Activated CD8-positive, alpha-beta memory T cell treated with anti-CD3 and anti-CD28 coated beads, Interleukin-2, amount 10 ng/mL, durations not matched to agents 7 days and 5 days (primary cell): ENCODE results near the gene MXD4. TPM values are rescaled to one million over a fixed set of nuclear protein-coding genes. Genes with fewer than 3 reads are reported as not detected.

Experiments used
- ATAC-seq: fragments of 150-1000 bp; cut with Tn5 transposase; one replicate; pipeline ENCODE4 v1.10.0; 2021; ENCODE audit warnings: moderate library complexity
- CTCF ChIA-PET: fragments of 350-600 bp; sonication (Branson Sonifier 250); formaldehyde crosslinking; loops from one replicate; lab custom pipeline; 2021; ENCODE audit warnings: antibody characterized with exemption; lab: Charles Lee
- DNase-seq: peaks from one replicate; pipeline ENCODE4 v3.0.0-alpha.2; 2020
- H3K27ac Mint-ChIP-seq: one replicate; pipeline ENCODE4 v1.8.0; 2021; ENCODE audit warnings: mild to moderate bottlenecking, mixed read lengths
- H3K27me3 Mint-ChIP-seq: one replicate; pipeline ENCODE4 v1.8.0; 2021; ENCODE audit warnings: mixed read lengths
- H3K36me3 Mint-ChIP-seq: one replicate; pipeline ENCODE4 v1.8.0; 2021; ENCODE audit warnings: mild to moderate bottlenecking, mixed read lengths
- H3K4me1 Mint-ChIP-seq: one replicate; pipeline ENCODE4 v1.8.0; 2021; ENCODE audit warnings: mixed read lengths
- H3K4me3 Mint-ChIP-seq: one replicate; pipeline ENCODE4 v1.8.0; 2021; ENCODE audit warnings: mild to moderate bottlenecking, moderate library complexity, mixed read lengths
- H3K9me3 Mint-ChIP-seq: one replicate; pipeline ENCODE4 v1.8.0; 2022; ENCODE audit warnings: low read depth, mixed read lengths
- total RNA-seq, 2 experiments: library from RNA; stranded (reverse); gene quantifications; one replicate each; pipeline ENCODE4 v1.2.3, GENCODE V29; 2021

Gene MXD4
- total RNA-seq, 2 experiments from 2014 or later = 13.7 to 14.3 TPM

DNA sequence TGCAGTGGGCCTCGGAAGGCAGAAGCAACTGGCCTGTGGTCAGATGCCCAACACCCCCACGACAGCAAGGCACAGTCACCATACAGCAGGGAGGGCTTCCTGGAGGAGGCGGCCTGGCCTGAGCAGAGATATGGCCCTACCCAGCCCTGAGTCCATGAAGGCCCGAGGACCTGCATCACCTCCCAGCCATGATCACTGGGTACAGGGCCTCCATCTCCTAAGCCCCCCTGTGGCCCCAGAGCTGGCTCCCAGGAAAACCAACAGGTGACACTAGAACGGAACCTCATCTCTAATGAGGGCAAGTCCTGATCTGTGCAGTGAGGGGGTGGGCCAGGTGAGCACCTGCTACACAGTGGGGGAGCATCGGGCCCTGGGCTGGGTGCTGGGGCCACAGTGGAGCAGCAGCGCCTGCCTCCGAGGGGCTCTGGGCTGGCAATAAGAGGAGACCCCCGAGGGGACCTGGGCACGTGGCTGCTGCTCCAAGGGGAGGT is 26.2 kb upstream of the MXD4 start:
- CTCF ChIA-PET = no interaction called here
- no peaks in the 10 kb centered on the region for H3K36me3 Mint-ChIP-seq
- peaks cover 40% of the 10 kb centered on the region for H3K4me1 Mint-ChIP-seq
- no peak overlapping the region for H3K4me3 Mint-ChIP-seq
- peaks cover 3% of the 10 kb centered on the region for H3K27me3 Mint-ChIP-seq
- no peak for DNase-seq
- H3K27ac Mint-ChIP-seq = no peak overlapping the region
- no peak for ATAC-seq
- peaks cover 2% of the 10 kb centered on the region for H3K9me3 Mint-ChIP-seq

- DNase-seq (no peak), ATAC-seq (no peak)
- Mint-ChIP-seq H3K36me3 (no peaks in the 10 kb centered on the region), H3K27ac (no peak overlapping the region), H3K4me3 (no peak overlapping the region), H3K27me3 (no peaks in the 10 kb centered on the region), H3K4me1 (peaks cover 45% of the 10 kb centered on the region), H3K9me3 (peaks cover 2% of the 10 kb centered on the region)
- CTCF ChIA-PET = interaction anchor here (0.6 kb wide), 1 partner anchor 318 kb away, joined by 3 read pairs; no protein-coding TSS in a partner anchor
These were observed 25.6 kb upstream of the MXD4 start for GRCh38 chr4:2287594-2287915.

- CTCF ChIA-PET = interaction anchor here (0.6 kb wide), 1 partner anchor 319 kb away, joined by 3 read pairs; no protein-coding TSS in a partner anchor
- no peaks in the 10 kb centered on the region for H3K27me3 Mint-ChIP-seq
- no peaks in the 10 kb centered on the region for H3K36me3 Mint-ChIP-seq
- no peak for DNase-seq
- peaks cover 50% of the 10 kb centered on the region for H3K4me1 Mint-ChIP-seq
- ATAC-seq = no peak
- H3K9me3 Mint-ChIP-seq = peaks cover 2% of the 10 kb centered on the region
- H3K4me3 Mint-ChIP-seq = no peak overlapping the region
- no peak overlapping the region for H3K27ac Mint-ChIP-seq
These were observed 25.1 kb upstream of the MXD4 start for GRCh38 chr4:2286904-2287593.

DNA sequence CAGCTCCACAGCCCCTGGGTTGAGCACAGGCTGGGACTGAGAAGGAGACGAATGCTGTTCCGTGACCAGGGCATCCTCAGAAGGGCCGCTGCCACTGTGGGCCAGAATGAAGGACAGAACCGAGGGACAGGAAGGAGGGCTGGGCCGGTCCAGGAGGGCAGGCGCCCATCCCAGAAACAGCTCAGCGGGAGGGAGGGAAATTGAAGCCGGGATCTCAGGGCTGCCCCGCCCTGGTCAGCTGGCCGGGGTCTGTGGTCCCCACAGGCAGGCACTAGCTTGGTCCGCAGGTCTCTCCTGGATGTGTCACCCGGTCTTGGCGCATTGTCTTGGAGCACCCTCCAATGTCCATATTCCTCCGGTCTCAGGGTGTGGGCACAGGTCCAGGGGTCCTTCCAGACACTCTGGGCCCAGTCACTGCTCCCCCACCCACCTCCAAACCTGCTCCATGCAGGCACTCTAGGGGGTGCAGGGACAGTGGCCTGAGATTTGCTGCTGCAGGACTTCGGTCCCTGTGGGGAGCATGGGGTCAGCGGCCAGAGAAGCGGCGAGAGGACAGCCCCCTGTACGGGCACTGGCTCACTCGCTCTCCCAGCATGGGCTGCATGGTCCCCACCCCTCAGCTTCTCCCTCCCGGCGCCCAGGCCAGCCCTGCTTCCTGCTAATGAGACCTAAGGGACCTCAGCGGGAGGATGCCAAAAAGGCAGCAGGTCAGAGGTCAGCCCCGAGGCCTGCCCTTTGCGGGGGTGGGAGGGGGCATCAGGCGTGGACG is 23.9 kb upstream of the MXD4 start:
- DNase-seq = no peak

GRCh38 chr4:2284934-2285612 is 23.2 kb upstream of the MXD4 start:
- Mint-ChIP-seq H3K36me3 (no peaks in the 10 kb centered on the region), H3K9me3 (peaks cover 2% of the 10 kb centered on the region), H3K4me3 (no peak overlapping the region), H3K27ac (no peak overlapping the region), H3K27me3 (no peaks in the 10 kb centered on the region), H3K4me1 (peaks cover 47% of the 10 kb centered on the region)
- no peak for ATAC-seq
- CTCF ChIA-PET = no interaction called here
- no peak for DNase-seq

More for the DNA sequence above, 23.9 kb upstream of the MXD4 start:
- H3K36me3 Mint-ChIP-seq = no peaks in the 10 kb centered on the region
- peaks cover 53% of the 10 kb centered on the region for H3K4me1 Mint-ChIP-seq
- ATAC-seq = no peak
- H3K27me3 Mint-ChIP-seq = no peaks in the 10 kb centered on the region
- CTCF ChIA-PET = no interaction called here
- peaks cover 2% of the 10 kb centered on the region for H3K9me3 Mint-ChIP-seq
- no peak overlapping the region for H3K27ac Mint-ChIP-seq
- no peak overlapping the region for H3K4me3 Mint-ChIP-seq

- peaks cover 2% of the 10 kb centered on the region for H3K9me3 Mint-ChIP-seq
- H3K27me3 Mint-ChIP-seq = no peaks in the 10 kb centered on the region
- H3K4me1 Mint-ChIP-seq = peaks cover 43% of the 10 kb centered on the region
- no peak overlapping the region for H3K4me3 Mint-ChIP-seq
- DNase-seq (no peak), ATAC-seq (no peak)
- CTCF ChIA-PET = no interaction called here
- H3K36me3 Mint-ChIP-seq = no peaks in the 10 kb centered on the region
- no peak overlapping the region for H3K27ac Mint-ChIP-seq
These were observed 22.4 kb upstream of the MXD4 start for GRCh38 chr4:2284161-2284933.

DNA sequence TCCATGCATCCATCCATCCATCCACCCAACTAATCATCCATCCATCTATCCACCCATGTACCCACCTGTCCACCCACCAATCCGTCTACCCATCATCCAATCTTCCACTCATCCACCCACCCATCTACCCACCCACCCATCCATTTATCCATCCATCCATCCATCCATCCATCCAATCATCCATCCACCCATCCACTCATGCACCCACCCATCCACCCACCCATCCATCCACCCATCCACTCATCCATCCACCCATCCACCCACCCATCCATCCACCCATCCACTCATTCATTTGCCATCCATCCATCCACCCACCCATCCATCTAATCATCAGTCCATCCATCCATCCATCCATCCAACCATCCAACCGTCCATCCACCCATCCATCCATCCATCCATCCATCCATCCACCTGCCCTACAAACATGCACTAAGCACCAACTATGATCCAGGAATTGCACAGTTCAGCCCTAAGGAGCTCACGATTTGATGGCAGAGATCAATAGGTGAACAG is 21.3 kb upstream of the MXD4 start:
- H3K4me3 Mint-ChIP-seq = no peak overlapping the region
- peak overlapping the region; percentile 2 for H3K27ac Mint-ChIP-seq
- H3K9me3 Mint-ChIP-seq = peaks cover 2% of the 10 kb centered on the region
- ATAC-seq (no peak), DNase-seq (no peak)
- peaks cover 43% of the 10 kb centered on the region for H3K4me1 Mint-ChIP-seq
- CTCF ChIA-PET = no interaction called here
- no peaks in the 10 kb centered on the region for H3K27me3 Mint-ChIP-seq
- H3K36me3 Mint-ChIP-seq = no peaks in the 10 kb centered on the region

- DNase-seq = peak; percentile 90
- CTCF ChIA-PET = interaction anchor here (0.6 to 1.7 kb wide), 9 partner anchors 9 to 160 kb away, joined by 3 to 8 read pairs (median 3); partner anchors contain the start of genes CFAP99, HAUS3, MXD4 and POLN
- Mint-ChIP-seq H3K27ac (peak overlapping the region; percentile 86), H3K36me3 (no peaks in the 10 kb centered on the region), H3K9me3 (peaks cover 2% of the 10 kb centered on the region), H3K27me3 (no peaks in the 10 kb centered on the region), H3K4me1 (peaks cover 43% of the 10 kb centered on the region), H3K4me3 (peak overlapping the region; percentile 15)
- ATAC-seq = peak; percentile 96
These were observed 19.9 kb upstream of the MXD4 start for GRCh38 chr4:2281575-2282343.

DNA sequence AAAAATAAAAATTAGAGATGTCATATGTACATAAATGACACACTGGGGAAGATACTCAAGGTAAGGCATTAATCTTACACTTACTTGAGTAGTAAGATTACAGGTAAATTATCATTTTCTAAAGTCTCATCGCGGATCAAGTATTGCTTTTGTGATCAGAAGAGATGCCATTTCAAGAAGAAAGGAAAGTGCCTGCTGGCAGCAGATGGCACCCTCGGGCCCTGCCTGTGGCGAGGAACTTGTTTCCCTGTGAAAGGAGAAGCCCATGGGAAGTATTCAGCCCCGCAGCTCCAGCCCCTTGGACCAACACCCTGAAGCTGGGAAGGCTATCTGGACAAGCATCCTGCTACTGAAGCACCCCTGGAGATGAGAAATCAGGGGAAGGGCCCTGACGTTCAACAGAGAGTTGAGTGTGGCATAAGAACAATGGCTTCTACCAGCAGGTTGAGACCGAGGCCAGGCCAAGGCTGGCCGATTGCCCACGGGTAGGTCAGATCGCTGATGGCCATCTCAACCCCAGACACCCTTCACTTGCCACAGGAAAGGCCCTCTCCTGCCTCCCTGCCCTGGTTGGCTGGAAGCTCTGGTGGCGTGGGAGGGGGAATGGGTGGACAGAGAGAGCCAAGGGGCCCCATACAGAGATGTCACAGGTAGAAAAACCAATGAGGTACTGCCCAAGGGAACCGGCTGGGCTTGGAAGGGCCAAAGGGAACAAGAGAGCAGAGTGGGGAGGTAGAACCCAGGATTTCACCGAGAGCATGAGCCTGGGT is 18.8 kb upstream of the MXD4 start:
- Mint-ChIP-seq H3K27me3 (no peaks in the 10 kb centered on the region), H3K4me3 (no peak overlapping the region), H3K9me3 (peaks cover 2% of the 10 kb centered on the region), H3K4me1 (peaks cover 42% of the 10 kb centered on the region), H3K27ac (no peak overlapping the region), H3K36me3 (no peaks in the 10 kb centered on the region)
- DNase-seq = no peak
- ATAC-seq = no peak
- CTCF ChIA-PET = interaction anchor here (1.5 to 1.7 kb wide), 2 partner anchors 161 kb away, joined by 6 read pairs; no protein-coding TSS in a partner anchor

- ATAC-seq = no peak
- DNase-seq = no peak
- no peaks in the 10 kb centered on the region for H3K36me3 Mint-ChIP-seq
- H3K27me3 Mint-ChIP-seq = no peaks in the 10 kb centered on the region
- H3K27ac Mint-ChIP-seq = no peak overlapping the region
- H3K4me3 Mint-ChIP-seq = no peak overlapping the region
- H3K9me3 Mint-ChIP-seq = no peaks in the 10 kb centered on the region
- CTCF ChIA-PET = no interaction called here
- peaks cover 22% of the 10 kb centered on the region for H3K4me1 Mint-ChIP-seq
These were observed 16.0 kb upstream of the MXD4 start for GRCh38 chr4:2277956-2278355.

DNA sequence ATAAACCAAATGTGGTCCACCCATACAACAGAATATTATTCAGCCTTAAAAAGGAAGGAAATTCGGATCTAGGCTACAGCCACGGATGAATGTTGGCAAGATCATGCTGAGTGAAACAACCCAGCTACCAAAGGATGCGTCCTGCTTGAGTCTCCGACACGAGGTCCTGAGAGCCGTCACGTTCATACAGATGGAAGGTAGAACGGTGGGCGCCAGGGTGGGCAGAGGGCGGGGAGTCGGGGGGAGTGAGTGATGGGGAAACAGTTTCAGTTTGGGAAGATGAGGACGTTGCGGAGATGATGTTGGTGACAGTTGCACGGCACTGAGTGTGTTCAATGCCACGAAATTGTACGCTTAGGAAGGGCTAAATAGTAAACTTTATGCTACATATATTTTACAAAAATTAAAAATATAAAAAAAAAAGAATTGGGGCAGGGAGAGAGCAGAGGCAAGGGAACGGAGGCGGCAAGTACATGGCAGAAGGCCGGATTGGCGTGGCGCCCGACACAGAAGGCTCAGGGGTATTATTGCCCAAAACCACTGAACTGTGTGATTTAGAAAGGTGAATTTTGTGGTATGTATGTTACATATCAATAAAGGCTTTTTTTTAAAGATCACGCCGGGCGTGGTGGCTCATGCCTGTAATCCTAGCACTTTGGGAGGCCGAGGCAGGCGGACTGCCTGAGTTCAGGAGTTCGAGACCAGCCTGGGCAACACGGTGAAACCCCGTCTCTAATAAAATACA is 14.8 kb upstream of the MXD4 start:
- DNase-seq = no peak
- Mint-ChIP-seq H3K27ac (no peak overlapping the region), H3K27me3 (no peaks in the 10 kb centered on the region), H3K4me1 (peaks cover 10% of the 10 kb centered on the region), H3K4me3 (no peak overlapping the region), H3K36me3 (no peaks in the 10 kb centered on the region), H3K9me3 (no peaks in the 10 kb centered on the region)
- CTCF ChIA-PET = no interaction called here
- ATAC-seq = no peak
